ENCODE measurements around the gene ZNF277. TPM values are rescaled to one million over a fixed set of nuclear protein-coding genes. Genes with fewer than 3 reads are reported as not detected.

ZNF277 gene
- total RNA-seq, 1 donor from 2014 or later: 21.6 TPM

DNA sequence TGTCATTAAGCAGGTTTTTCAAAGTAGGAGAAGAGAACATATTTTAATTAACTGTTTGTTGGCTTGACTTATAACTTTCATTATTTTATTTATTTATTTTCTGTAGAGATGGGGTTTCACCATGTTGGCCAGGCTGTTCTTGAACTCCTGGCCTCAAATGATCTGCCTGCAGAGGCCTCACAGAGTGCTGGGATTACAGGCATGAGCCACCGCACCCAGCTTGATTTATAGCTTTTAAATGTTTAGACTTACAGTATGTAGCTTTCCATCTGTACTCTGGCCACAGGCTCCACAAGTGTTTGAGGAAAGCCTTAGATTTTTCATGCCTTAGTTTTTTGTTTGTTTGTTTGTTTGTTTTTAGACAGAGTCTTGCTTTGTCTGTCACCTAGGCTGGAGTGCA, 171.1 kb downstream of the ZNF277 start:
- intact Hi-C loops (cut with DNase I): no loop called here
- H3K36me3 ChIP-seq: no peaks in the 10 kb centered on the region
- H3K9me3 ChIP-seq: no peaks in the 10 kb centered on the region
- H3K4me3 ChIP-seq: no peak overlapping the region
- H3K27ac ChIP-seq: no peak overlapping the region
- TF ChIP-seq CTCF (IDR thresholded peaks at IDR 0.05): no peak
- TF ChIP-seq POLR2A (IDR thresholded peaks at IDR 0.05): no peak
- no peak for TF ChIP-seq POLR2AphosphoS5 (IDR thresholded peaks at IDR 0.05; ENCODE audit: insufficient read depth in 1 of 2, low read depth in 1 of 2)
- H3K27me3 ChIP-seq: no peaks in the 10 kb centered on the region
- DNase-seq (ENCODE audit: extremely low spot score in 2 of 2): no peak
- no peaks in the 10 kb centered on the region for H3K4me1 ChIP-seq

GRCh38 chr7:112381311-112382091, 175.0 kb downstream of the ZNF277 start:
- Histone ChIP-seq H3K9me3 (no peaks in the 10 kb centered on the region), H3K4me1 (no peaks in the 10 kb centered on the region), H3K27ac (no peak overlapping the region), H3K4me3 (no peak overlapping the region), H3K27me3 (no peaks in the 10 kb centered on the region), H3K36me3 (no peaks in the 10 kb centered on the region)
- intact Hi-C loops (cut with DNase I): no loop called here
- TF ChIP-seq POLR2AphosphoS5 (IDR thresholded peaks at IDR 0.05; ENCODE audit: insufficient read depth in 1 of 2, low read depth in 1 of 2) (no peak), CTCF (IDR thresholded peaks at IDR 0.05) (no peak), POLR2A (IDR thresholded peaks at IDR 0.05) (no peak)
- DNase-seq (ENCODE audit: extremely low spot score in 2 of 2): no peak

GRCh38 chr7:112383671-112384417, 177.3 kb downstream of the ZNF277 start:
- H3K4me1 ChIP-seq: no peaks in the 10 kb centered on the region
- H3K27me3 ChIP-seq: no peaks in the 10 kb centered on the region
- intact Hi-C loops (cut with DNase I): no loop called here
- H3K4me3 ChIP-seq: no peak overlapping the region
- no peaks in the 10 kb centered on the region for H3K9me3 ChIP-seq
- TF ChIP-seq POLR2AphosphoS5 (IDR thresholded peaks at IDR 0.05; ENCODE audit: insufficient read depth in 1 of 2, low read depth in 1 of 2) (no peak), CTCF (IDR thresholded peaks at IDR 0.05) (no peak), POLR2A (IDR thresholded peaks at IDR 0.05) (no peak)
- no peak for DNase-seq (ENCODE audit: extremely low spot score in 2 of 2)
- no peak overlapping the region for H3K27ac ChIP-seq
- H3K36me3 ChIP-seq: no peaks in the 10 kb centered on the region

DNA sequence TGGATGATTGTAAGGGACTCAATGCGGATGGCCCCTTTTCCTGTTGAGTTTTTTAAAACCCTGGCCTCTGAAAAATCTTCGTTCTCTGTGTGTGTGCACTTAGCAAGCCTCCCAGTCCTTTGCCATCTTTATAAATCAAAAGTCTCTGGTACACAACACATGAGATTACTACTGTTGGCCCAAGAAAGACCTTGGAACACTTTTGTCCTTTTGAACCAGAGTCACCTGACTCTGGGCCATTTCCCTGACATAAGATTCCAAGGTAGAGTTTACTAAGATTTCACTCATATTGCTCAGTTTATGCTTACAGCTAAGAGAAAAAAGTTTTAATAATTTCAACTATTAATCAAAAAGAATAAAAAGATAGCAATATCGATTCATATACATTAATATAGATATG, 179.0 kb downstream of the ZNF277 start:
- Histone ChIP-seq H3K27me3 (no peaks in the 10 kb centered on the region), H3K36me3 (no peaks in the 10 kb centered on the region), H3K4me3 (no peak overlapping the region), H3K9me3 (no peaks in the 10 kb centered on the region), H3K4me1 (no peaks in the 10 kb centered on the region), H3K27ac (no peak overlapping the region)
- TF ChIP-seq POLR2A (IDR thresholded peaks at IDR 0.05) (no peak), POLR2AphosphoS5 (IDR thresholded peaks at IDR 0.05; ENCODE audit: insufficient read depth in 1 of 2, low read depth in 1 of 2) (no peak), CTCF (IDR thresholded peaks at IDR 0.05) (no peak)
- no peak for DNase-seq (ENCODE audit: extremely low spot score in 2 of 2)
- intact Hi-C loops (cut with DNase I): no loop called here

GRCh38 chr7:112386619-112387018, 180.1 kb downstream of the ZNF277 start:
- TF ChIP-seq POLR2AphosphoS5 (IDR thresholded peaks at IDR 0.05; ENCODE audit: insufficient read depth in 1 of 2, low read depth in 1 of 2) (no peak), POLR2A (IDR thresholded peaks at IDR 0.05) (no peak), CTCF (IDR thresholded peaks at IDR 0.05) (no peak)

More at GRCh38 chr7:112386619-112387018, 180.1 kb downstream of the ZNF277 start:
- Histone ChIP-seq H3K27me3 (no peaks in the 10 kb centered on the region), H3K27ac (no peak overlapping the region), H3K4me3 (no peak overlapping the region), H3K36me3 (no peaks in the 10 kb centered on the region), H3K9me3 (no peaks in the 10 kb centered on the region), H3K4me1 (no peaks in the 10 kb centered on the region)
- intact Hi-C loops (cut with DNase I): no loop called here
- no peak for DNase-seq (ENCODE audit: extremely low spot score in 2 of 2)

All from vagina (tissue), 2 donors.